HG02970 (cell line): ENCODE measurements around the gene SEMA7A.
"Not testable (repeated sequence)": the region's sequence is repeated elsewhere in the genome, so short reads cannot be mapped to it uniquely, and the experiment has no call there.

Experiments used
- ATAC-seq: cut with Tn5 transposase; IDR thresholded peaks from one replicate; pipeline ENCODE4 v1.9.1; 2021; ENCODE audit warnings: mild to moderate bottlenecking, moderate library complexity, moderate number of reproducible peaks; ENCODE audit not compliant: unreplicated experiment, low FRiP score

Gene SEMA7A

DNA sequence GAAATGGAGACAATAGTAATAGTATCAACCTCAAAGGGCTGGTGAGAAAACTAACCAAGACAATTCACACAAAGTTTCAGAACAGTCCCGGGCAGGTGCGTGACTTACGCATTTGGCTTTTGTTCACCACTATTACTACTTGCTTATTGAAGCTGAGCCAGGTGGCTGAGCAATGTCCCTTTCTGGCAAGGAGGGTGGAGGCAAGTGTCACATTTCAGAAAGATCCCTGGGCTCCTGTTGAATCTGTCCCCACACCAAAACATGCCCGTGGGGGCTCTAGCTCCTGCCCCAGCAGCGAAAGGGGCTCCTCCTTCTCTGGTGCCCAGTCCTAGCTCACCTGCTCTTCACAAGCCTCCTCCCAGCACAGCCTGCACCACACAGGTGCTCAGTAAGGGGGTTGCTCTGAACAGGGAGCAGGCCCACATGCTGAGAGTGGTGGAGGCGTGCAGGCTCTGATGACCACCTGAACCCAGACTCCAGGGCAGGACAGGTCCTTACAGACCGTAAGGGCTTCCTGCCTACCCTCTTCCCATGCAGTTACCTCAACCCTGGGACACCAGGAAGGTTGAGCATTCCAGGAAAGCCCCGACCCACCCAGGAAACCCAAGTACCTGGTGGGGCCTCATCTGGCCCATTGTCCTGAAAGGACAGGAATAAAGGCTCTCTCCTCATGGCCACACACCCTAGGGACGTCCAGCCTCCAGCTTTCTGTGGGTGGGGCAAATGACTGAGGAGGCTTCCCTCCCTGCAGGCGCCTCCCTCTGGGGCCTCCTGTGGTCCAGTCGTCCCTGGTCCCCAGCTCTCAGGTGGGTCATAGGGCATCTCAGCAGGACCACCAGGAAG, 32.6 kb downstream of the SEMA7A start:
- ATAC-seq: no peak

DNA sequence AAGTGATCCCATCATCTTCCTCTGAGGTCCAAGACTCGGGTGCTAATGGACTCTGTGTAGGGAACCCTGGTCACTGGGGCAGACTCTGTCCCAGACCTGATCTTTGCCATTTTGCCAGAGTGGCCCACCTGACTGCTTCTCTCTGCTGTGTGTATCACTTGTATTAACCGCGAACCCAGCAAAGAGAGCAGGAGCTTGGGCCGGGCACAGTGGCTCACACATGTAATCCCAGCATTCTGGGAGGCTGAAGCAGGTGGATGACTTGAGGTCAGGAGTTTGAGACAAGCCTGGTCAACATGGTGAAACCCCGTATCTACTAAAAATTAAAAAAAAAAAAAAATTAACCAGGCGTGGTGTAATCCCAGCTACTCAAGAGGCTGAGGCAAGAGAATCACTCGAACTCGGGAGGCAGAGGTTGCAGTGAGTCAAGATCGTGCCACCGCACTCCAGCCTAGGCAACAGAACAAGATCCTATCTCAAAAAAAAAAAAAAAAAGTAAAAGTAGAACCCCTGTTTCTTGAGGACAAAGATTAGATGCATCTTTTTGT, 33.4 kb downstream of the SEMA7A start:
- no peak for ATAC-seq

DNA sequence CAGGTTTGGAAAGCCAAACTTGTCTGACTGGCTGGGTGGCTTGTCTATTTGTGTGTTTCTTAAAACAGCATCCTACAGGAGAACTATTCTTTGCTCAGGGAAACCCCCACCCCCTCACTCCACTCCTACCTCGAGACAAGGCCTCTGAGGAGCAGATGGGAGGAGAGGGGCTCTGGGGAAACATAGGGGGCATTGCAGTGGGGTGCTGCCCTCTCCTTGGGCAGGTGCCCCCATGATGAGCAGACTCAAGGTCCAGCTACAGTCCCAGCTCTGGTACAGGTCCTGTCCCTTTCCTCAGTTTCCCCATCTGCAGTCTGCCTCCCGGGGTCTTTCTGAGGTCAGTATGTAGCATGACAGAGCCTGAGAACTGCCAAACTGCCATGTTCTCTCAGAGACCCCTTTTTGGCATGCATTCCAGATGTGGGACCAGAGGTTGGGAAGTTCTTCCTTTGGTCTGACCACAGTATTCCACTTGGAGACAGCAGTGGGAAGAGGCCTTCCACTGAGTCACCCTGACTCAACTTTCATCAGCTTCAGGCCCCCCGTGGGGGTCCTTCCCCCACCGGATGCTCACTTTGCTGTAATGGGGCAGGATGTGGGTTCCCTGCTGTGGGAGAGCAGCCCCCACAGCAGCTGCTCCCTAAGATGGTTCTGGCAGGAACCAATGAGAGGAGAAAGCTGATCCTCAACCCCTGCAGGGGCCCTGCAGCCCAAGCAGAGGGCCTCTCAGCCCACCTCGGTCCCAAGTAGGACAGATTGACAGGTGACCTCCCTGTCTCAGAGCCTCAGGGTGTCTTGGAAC, 34.0 kb downstream of the SEMA7A start:
- no peak for ATAC-seq

DNA sequence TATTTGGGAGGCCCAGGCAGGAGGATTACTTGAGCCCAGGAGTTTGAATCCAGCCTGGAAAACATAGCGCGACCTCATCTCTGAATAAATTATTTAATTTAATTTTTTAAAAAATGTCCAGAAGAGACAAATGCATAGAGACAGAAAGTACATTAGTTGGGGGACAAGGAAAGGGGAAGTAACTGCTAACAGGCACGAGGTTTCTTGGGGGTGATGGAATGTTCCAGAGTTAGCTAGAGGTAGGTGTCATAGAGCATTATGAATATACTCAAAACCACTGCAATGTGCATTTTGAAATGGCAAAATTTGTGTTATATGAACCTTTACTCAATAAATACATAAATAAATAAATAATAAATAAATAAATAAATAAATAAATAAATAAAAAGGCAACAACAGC, 34.7 kb downstream of the SEMA7A start:
- no peak for ATAC-seq

DNA sequence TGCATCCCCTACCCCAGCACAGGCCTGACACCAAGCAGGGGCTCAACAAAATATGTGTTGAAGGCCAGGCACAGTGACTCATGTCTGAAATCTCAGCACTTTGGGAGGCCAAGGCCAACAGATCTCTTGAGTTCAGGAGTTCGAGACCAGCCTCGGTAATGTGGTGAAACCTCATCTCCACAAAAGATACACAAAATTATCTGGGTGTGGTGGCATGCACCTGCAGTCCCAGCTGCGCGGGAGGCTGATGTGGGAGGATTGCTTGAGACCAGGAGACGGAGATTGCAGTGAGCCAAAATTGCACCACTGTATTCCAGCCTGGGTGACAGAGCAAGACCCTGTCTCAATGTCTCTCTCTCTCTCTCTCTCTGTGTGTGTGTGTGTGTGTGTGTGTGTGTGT, 35.6 kb downstream of the SEMA7A start:
- ATAC-seq: no peak

DNA sequence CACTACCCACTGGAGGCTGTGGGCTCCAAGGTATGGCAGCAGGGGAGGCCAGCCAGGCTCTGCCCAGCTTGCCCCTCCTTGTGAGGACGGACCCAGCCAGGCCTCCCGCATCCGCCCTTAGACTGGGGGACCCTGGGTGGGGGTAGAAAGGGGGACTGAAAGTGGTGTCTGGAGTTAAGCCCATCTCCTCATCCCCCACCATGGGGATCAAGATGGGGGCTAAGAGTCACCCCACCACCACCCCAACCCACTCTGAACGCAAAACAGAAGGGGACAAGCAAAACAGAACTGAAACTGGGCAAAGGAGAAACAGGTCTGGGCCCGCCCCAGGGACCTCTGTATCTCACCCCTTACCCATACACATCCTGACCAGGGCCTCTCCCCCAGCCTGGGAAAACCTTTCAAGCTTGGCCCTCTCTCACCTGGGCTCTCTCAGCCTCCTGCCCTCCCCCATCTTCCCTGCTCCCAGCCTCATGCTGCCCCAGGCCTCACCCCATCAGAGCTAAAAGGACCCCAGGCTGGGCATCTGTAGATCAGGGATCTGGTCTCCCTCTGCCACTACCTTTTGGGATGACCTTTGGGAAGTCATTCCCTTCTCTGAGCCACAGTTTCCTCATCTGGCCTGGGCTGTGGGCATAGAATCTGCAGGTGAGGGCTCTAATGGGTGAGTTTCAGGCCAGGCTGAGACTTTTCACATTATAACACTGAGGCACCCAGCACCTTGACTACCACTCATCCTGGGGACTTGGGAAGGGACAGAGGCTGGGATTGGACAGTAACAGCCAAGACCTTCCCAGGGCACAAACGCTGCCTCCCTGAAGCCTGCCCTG, 36.3 kb downstream of the SEMA7A start:
- no peak for ATAC-seq

DNA sequence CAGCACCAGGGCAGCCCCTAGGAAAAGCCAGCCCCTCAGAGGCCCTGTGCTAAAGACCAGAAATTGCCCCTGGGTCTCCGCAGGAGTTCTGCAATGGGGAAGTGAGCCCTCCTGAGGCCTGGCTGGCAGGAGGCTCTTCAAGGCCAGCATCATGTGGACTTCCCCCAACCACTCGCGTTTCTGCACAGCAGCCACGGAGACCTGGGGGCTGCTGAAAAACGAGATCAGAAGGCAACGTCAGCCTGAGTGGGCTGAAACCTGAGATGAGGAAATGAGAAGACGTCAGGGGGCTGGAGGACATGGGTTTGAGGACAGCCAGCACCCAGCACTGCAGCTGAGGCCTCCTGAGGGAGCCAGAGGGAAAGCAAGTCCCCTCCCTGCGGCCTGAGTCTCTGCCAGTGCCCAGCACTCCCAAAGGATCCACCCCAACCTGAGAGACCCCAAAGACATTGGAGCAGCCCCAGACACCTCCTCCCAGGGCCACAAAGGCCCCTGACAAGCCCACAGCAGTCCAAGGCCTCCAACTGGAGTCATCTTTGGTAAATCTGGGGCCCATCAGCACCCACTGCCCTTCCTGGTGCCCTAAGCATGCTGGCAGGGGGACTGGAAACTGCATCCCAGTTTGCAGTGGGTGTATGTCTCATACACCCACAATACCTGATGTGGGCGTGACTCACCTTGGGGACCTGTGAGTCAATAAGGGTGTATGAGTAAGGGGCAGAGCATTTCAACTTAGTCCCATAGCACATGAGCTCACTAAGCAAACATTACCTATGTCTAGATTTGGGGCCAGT, 37.1 kb downstream of the SEMA7A start:
- no peak for ATAC-seq

DNA sequence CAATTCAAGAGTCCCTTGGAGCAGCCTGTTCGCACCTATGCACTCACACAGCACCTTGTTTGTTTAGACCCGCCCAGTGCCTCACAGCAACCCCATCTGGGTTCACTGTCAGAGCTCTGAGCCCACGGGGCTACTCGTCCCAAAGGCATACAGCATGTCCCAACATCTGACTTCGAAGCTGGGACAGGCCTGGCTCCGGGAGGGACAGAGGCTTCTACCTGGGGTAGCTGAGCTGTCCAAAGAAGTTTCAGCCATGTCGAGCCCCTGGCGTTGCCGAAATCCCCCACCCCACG, 37.7 kb downstream of the SEMA7A start:
- ATAC-seq: no peak

DNA sequence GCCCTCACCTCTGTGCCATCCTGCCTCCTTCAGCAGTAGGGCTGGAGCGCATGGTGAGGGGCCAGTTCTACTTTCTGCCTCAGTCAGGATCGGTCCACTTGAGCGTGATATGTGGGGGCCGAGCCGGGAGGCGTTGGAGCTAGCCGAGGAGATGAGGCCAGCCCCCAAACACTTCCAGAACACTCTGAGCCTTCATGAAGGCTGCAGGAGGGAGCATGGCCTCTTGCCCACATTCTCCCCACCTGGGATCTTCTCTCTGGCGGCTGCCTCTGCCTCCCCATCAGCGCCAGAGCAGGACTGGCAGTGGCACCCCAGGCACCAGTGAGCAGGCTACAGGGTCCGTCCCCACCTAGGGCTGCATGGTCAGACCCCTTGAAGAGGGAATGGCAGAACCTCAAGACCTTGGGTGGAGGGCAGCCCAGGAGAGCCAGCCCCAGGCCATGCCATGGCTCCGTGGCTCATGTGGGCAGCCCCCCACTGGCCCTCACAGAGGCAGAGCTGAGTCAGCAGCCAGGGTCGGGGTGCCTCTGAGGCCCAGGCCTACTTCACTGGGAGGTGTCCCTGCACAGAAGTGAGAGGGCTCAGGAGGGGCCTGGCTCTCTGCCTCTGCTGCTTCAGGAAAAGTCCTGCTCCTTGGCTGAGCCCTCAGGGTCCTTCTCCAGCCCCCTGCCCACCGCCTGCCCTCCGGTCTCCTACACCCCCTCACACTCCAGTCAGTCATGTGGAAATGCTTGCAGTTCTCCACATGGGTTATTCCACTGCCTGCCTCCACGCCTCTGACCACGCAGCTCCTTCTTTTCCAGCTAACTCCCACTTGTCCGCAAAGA, 38.2 kb downstream of the SEMA7A start:
- ATAC-seq: no peak

DNA sequence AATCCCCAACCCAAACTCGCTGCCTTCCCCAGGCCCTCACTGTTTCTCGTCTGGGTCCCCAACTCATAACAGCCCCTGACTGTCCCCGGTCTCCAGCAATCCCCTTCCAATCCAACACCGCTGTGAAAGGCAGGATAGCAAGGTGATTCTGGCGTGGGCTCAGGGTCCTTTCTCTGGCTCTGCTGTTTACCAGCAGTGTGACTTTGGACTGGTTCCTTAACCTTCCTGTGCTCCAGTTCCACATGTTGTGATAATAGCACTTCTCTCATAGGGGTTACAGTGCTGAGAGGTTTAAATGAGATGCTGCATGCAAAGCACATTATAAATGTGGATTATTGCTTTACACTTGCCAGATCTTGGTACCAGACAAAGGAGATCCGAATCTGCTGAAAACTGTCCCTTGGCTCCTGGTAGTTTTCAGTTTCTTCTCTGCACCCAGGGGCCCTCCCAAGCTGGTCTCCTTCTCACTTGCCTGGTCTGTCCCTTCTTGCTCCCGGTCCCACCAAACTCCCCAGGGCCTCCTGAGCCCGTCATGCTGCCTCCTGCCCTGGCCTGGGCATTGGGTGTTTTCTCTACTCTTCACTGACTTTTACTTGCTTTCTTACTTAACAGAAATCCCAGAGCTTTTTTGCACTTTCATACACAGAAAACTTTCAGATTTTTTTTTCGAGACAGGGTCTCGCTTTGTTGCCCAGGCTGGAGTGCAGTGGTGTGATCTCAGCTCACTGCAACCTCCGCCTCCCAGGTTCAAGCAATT, 39.5 kb downstream of the SEMA7A start:
- ATAC-seq: no peak

DNA sequence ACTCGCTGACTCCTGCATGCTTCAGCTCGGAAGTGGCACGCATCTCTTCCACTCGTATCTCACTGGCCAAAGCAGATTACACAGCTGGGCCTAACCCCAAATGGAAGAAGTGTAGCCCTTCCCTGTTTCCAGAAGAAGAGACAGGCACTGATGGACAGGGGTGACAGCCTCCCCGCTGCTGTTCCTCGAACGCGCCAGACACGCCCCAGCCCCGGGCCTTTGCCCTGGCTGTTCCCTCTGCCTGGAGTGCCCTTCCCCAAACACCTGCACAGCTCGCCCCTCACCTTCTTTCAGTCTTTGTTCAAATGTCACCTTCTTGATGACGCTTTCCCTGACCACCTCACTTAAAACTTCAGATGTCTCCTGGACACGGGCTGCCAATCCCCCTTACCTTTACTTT, 40.3 kb downstream of the SEMA7A start:
- no peak for ATAC-seq

DNA sequence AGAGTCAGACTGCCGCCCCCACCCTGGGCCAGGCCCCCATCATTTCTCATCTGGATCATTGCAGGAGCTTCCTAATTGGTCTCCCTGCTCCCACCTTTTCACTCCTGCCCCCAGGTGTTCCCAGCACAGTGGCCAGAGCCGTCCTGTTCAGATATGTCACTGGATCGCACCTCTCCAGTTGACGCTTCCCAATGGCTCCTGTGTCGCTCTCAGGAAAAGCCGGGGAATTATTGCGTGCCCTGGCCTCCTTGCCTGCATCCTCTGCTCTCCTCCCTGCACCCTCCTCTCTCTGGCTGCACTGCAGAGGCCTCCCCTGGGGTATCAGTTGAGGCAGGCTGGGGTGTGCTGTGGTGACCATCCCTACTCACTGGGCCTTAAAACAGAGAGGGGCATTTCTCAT, 40.9 kb downstream of the SEMA7A start:
- ATAC-seq: no peak

DNA sequence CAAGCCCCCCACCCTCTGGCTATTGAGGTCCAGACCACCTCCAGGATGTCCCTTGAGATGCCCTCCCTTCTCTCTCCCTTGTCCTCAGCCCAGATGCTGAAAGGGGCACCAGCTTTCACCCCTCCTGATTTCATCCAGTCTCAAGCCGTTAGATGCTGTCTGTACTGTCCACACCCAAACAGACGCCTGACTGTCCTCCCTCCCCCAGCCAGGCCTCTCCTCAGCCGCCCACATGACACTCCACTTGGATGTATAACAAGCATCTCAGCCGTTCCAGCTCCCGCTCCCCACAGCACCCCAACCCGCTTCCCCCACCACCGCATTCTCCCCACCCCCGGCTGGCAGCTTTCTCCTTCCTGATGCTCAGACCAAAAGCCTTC, 41.3 kb downstream of the SEMA7A start:
- no peak for ATAC-seq

DNA sequence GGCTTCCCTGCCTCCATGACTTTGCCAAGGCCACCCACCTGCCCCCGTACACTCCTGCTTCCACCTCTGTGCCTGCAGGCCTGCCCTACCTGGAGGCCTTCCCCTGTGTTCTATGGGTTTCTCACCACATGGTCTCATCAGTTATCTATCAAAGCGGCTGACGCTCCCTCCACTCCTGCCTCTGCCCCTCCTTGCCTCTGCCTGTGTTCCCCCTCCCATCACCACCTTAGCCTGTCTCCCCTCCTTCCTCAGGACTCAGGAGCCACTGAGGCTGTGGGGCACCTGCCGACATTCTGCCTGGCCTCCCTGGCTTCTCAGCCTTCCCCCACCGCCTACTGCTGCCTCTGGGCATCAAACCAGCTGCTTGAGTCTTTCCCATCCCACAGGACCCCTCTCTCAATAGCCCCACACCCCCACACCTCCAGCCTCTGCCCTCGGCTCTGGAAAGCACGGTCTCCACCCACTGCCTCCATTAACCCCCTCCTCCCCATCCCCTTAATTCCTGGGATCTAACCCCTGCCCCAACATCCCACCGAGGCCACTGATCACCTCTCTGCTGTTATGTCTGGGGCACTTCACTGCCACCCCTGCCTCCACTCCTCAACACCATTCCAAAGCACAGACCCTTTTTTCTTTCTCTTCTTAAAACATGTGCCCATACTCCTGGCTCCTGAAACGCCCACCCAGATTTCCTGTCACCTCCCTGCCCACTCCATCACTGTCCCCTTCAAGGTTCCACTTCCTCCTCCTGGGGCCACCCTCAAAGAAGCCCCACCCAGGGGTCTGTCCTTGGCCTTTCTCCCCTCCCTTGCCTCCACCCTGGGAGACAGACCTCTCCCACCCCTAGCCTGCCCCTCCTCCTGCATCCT, 41.9 kb downstream of the SEMA7A start:
- ATAC-seq: no peak

DNA sequence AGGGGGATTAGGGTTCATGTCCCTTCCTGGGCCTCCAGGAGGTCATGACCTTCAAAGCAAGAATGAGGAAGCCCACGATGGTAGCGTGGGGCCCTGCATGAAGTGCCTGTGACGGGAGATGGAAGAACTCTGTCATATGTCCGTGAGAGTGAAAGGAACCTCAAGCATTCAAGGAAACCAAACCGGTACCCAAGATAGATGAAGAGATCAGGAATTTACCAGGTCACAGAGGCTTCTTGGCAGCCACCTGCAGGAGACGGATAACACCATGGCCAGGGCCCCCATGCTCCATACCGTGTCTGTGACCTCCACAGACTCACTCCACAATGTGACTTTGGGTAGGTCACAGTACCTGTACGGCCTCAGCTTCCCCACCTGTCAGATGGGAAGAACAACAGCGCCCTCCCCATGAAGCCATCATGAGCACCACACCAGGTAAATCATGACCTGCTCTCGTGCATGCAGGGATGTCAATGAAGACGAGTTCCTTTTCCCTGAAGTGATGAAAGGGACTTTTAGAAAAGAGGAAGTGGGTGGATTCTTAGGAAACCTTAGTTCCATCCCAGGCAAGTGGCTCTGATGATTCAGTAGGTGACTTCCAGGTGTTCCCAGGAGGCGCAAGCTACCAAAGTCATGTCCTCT, 43.0 kb downstream of the SEMA7A start:
- no peak for ATAC-seq

DNA sequence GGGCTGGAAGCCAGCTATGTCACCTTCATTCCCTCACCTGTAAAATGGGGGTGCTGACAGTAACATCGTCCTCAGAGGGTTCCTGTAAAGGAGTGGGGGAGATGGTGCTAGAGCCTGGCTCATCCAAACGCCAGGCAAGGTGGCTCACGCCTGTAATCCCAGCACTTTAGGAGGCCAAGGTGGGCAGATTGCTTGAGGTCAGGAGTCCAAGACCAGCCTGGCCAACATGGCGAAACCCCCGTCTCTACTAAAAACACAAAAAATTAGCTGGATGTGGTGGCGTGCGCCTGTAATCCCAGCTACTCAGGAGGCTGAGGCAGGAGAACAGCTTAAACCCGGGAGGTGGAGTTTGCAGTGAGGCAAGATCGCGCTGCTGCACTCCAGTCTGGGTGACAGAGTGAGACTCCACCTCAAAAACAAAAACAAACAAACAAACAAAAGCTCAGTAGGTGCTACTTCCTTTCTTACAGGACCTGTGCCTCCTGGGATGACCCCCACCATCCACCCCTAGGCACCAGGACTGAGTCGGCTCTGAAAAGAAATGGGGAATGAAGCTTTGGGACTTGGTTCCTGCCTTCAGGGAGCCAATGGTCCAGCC, 43.6 kb downstream of the SEMA7A start:
- ATAC-seq: not testable (repeated sequence)
